IPS-NIHi7 (cell line): ENCODE data around the gene UBAC2.

Source experiments
- DNase-seq: peaks from one replicate; pipeline ENCODE4 v3.0.0; 2012; ENCODE audit warnings: mixed read lengths; ENCODE audit errors: extremely low spot score

UBAC2 gene

DNA sequence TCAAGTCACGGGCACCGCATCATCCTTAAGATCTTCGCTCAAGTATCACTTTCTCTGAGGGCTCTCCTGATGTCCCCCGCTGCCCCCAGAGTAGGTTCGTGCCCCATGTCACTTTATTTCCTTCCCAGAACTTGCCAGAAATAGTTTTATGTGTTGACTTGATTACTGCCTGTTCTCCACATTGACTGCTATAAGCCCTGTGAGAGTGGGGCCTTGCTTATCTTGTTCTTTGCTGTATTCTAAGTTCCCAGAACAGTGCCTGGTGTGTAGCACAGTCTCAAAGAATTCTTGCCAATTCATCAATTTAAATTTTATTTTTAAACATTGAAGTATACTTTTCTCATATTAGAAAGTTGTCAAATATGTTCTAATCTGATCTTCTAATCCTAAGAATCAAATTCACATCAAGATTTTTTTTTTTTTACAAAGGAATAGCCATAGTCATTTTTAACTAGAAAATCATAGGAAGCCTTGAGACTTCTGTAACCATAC, 138.6 kb downstream of the UBAC2 start:
- no peak for DNase-seq

GRCh38 chr13:99339736-99340397, 139.2 kb downstream of the UBAC2 start:
- DNase-seq = no peak

DNA sequence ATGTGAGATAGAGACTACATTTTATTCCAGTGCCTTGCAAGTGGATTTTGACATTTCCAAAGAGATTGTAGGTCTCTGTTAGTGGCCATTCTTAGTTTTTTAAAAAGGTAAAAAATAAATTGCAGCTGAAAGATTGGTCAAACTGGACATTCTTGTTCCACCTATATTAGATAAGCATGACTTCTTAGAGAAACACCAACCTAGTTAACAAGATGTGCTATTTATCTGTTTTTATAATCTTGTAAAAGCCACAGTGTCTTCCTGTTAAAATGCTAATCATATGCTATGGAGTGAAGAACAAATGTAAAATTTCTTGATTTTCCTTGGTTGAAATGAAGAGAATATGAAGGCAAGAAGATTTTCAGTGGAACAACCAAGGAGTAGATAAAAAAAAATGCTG, 140.0 kb downstream of the UBAC2 start:
- no peak for DNase-seq

DNA sequence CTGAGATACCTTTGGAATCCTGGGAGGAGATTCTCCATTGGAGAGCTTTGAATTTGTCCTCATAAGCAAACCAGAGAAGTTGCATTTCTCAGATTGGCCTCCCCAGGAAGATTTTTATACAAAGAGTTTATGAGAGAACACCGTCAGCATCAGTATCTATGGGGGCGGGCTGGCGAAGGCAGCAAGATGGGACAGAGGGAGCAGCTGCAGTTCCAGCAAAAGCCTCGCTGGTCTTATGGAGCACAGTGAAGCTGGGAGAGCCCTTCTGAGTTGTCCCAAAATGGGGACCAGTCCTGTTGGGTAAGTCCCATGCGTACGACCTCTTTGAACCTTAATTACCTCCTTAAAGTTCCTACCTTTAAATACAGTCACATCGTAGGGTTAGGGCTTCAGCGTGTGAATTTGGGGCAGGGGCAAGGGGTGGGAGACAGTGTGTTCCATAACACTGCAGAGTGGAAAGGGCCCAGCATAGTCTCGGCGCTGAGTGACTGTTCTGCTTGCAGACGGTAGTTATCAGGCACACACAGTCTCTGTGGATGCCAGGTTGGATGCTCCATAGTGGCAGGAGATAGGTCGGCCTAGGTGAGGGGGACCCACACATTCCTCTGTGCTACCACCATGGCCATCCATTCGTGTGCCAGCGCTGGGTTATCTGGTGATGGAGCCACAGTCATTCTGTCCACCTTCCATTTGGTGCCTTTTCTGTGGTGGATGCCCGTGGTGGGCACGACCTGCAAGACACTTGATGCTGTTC, 141.5 kb downstream of the UBAC2 start:
- no peak for DNase-seq

GRCh38 chr13:99342723-99343315, 142.2 kb downstream of the UBAC2 start:
- no peak for DNase-seq

DNA sequence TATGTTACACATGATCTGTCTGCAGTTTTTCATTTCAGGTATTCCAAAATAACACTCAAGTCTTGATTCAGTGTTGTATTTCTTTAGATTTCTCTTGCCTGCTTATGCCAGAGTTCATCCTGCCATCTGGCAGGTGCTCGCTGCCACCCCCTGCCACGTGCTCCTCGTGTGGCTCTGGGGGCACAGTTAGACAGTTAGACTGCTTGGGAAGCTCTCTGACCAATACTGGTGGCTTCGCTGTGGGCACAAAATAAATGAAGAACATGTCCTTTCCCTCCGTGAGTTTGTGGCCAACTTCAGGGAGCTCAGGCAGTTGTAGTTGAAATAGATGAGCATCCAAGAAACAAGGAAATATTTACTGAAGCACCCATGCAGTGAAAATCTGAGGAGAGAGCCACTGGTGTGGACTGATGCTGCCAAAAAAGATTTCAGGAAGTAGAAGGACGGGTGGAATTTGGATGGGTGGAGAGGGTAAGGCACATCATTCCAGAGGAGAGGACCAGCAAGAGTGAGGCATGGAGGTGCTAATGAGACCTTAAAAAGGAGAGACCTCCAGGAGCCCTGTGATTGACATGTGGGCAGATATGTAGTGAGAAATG, 144.1 kb downstream of the UBAC2 start:
- no peak for DNase-seq

- DNase-seq = no peak
These were observed 144.7 kb downstream of the UBAC2 start for GRCh38 chr13:99345345-99345744.

- no peak for DNase-seq
These were observed 145.8 kb downstream of the UBAC2 start for GRCh38 chr13:99346335-99347042.

- DNase-seq = no peak
These were observed 146.8 kb downstream of the UBAC2 start for GRCh38 chr13:99347335-99347878.

- no peak for DNase-seq
These were observed 147.3 kb downstream of the UBAC2 start for GRCh38 chr13:99347911-99348451.

DNA sequence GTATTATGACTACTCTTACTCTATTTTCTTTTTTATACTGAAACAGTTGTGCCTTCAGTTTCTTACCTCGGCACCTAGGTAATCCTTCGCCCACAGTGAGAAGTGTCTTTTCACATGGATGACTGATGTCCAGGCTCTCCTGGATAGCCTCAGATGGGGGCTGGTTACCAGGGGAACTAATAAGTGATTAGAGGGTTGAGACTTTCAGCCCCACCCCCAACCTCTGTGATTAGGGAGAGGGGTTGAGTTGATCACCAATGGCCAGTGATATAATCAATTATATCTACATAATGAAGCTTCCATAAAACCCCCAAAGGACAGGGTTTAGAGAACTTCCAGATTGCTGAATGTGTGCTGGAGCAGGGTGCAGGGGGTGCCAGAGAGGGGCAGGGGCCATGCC, 149.5 kb downstream of the UBAC2 start:
- DNase-seq = no peak

DNA sequence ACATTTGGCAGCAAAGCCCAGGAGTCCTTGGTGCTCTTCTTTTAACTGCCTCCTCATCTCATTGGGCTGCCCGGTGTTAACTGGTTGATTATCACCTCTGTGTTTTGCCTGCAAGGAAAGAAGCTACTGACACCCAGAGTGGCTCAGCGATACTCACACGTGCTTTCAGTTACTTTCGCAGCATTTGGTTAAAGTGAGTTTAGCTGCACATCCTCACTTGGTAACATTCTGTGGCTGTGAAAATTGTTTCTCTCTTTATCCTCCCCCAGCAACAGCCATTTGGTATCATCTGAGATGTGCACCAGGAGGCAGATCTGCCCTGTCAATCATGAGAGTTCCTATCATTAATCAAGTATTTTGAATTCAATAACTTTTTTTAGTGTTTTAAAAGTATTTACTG, 151.1 kb downstream of the UBAC2 start:
- no peak for DNase-seq

GRCh38 chr13:99352351-99353245, 151.9 kb downstream of the UBAC2 start:
- no peak for DNase-seq

GRCh38 chr13:99353246-99353600, 152.6 kb downstream of the UBAC2 start:
- DNase-seq = no peak

DNA sequence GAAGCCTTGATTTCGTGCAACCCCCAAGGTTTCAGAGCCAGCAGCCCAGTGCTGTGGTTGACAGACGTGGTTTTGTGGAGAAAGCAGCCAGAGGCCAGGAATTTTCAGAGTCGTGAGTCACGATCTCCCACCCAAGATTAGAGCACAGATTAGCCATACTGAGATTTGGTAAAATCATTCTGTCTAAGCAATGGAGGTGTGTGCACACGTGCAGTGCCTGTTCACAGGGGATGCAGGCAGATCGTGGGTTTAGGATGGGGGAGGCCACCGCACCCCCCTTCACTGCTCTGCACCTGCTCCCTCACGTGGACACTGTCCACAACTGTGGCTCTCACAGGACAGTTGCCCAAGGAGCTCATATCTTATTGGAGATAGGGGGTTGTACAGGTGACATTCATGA, 153.2 kb downstream of the UBAC2 start:
- DNase-seq = no peak

- no peak for DNase-seq
These were observed 153.8 kb downstream of the UBAC2 start for GRCh38 chr13:99354371-99354951.

- no peak for DNase-seq
These were observed 154.8 kb downstream of the UBAC2 start for GRCh38 chr13:99355267-99356011.

DNA sequence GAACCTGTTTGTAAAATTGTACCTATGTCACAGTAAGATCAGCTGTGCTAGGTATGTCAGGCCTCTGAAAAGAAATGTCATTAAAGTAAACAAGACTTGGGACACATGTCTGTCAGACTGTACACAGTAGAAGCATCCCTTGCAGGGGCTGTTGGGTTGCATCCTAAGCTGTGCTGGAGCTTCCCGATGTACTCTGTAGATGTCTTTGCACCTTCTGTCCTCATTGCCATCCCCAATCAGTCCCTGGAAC, 155.3 kb downstream of the UBAC2 start:
- no peak for DNase-seq

- DNase-seq = no peak
These were observed 155.8 kb downstream of the UBAC2 start for GRCh38 chr13:99356262-99357091.
